Measurements from ENCODE around the gene SYNDIG1. TPM values are rescaled to one million over a fixed set of nuclear protein-coding genes. Genes with fewer than 3 reads are reported as not detected.

SYNDIG1 gene
- total RNA-seq, 1 donor from 2014 or later: not detected

GRCh38 chr20:24685736-24686135, 216.3 kb downstream of the SYNDIG1 start:
- DNase-seq (ENCODE audit: low read depth) (no peak), FAIRE-seq (no peak)
- no peak overlapping the region for H3K4me3 ChIP-seq (ENCODE audit: low read depth, low read length)
- H3K27me3 ChIP-seq (ENCODE audit: control insufficient read depth, insufficient read depth, low read length): no peaks in the 10 kb centered on the region
- H3K36me3 ChIP-seq (ENCODE audit: control insufficient read depth, insufficient read depth, low read length): no peaks in the 10 kb centered on the region
- TF ChIP-seq CTCF (IDR thresholded peaks at IDR 0.05; ENCODE audit: insufficient read depth, low read length, severe bottlenecking): no peak

- H3K4me3 ChIP-seq (ENCODE audit: low read depth, low read length): no peak overlapping the region
- no peaks in the 10 kb centered on the region for H3K36me3 ChIP-seq (ENCODE audit: control insufficient read depth, insufficient read depth, low read length)
- no peak for FAIRE-seq
- TF ChIP-seq CTCF (IDR thresholded peaks at IDR 0.05; ENCODE audit: insufficient read depth, low read length, severe bottlenecking): no peak
- no peaks in the 10 kb centered on the region for H3K27me3 ChIP-seq (ENCODE audit: control insufficient read depth, insufficient read depth, low read length)
- DNase-seq (ENCODE audit: low read depth): no peak
These were observed 216.7 kb downstream of the SYNDIG1 start for GRCh38 chr20:24686156-24686555.

- Histone ChIP-seq H3K27me3 (ENCODE audit: control insufficient read depth, insufficient read depth, low read length) (no peaks in the 10 kb centered on the region), H3K4me3 (ENCODE audit: low read depth, low read length) (no peak overlapping the region), H3K36me3 (ENCODE audit: control insufficient read depth, insufficient read depth, low read length) (no peaks in the 10 kb centered on the region)
- DNase-seq (ENCODE audit: low read depth) (no peak), FAIRE-seq (no peak)
- no peak for TF ChIP-seq CTCF (IDR thresholded peaks at IDR 0.05; ENCODE audit: insufficient read depth, low read length, severe bottlenecking)
These were observed 221.0 kb downstream of the SYNDIG1 start for GRCh38 chr20:24690408-24690807.

GRCh38 chr20:24691901-24692351, 222.5 kb downstream of the SYNDIG1 start:
- FAIRE-seq (no peak), DNase-seq (ENCODE audit: low read depth) (no peak)
- Histone ChIP-seq H3K27me3 (ENCODE audit: control insufficient read depth, insufficient read depth, low read length) (no peaks in the 10 kb centered on the region), H3K36me3 (ENCODE audit: control insufficient read depth, insufficient read depth, low read length) (no peaks in the 10 kb centered on the region), H3K4me3 (ENCODE audit: low read depth, low read length) (no peak overlapping the region)
- TF ChIP-seq CTCF (IDR thresholded peaks at IDR 0.05; ENCODE audit: insufficient read depth, low read length, severe bottlenecking): no peak

- DNase-seq (ENCODE audit: low read depth) (no peak), FAIRE-seq (no peak)
- no peaks in the 10 kb centered on the region for H3K27me3 ChIP-seq (ENCODE audit: control insufficient read depth, insufficient read depth, low read length)
These were observed 223.2 kb downstream of the SYNDIG1 start for GRCh38 chr20:24692446-24693200.

More at GRCh38 chr20:24692446-24693200, 223.2 kb downstream of the SYNDIG1 start:
- Histone ChIP-seq H3K4me3 (ENCODE audit: low read depth, low read length) (no peak overlapping the region), H3K36me3 (ENCODE audit: control insufficient read depth, insufficient read depth, low read length) (no peaks in the 10 kb centered on the region)
- no peak for TF ChIP-seq CTCF (IDR thresholded peaks at IDR 0.05; ENCODE audit: insufficient read depth, low read length, severe bottlenecking)
